ENCODE data around the gene GRAMD1B. TPM values are rescaled to one million over a fixed set of nuclear protein-coding genes. Genes with fewer than 3 reads are reported as not detected.

The GRAMD1B gene
- 10 to 100 TPM; 10.5 to 10.7 TPM for total RNA-seq
- 1 to 10 TPM in 2 of 3 donors, under 1 TPM in 1; 0.76 to 1.3 (median 1.2) TPM for polyA plus RNA-seq
- 2.4 to 6.6 (median 4.8) reads per million in 6 experiments for total RNA-seq

DNA sequence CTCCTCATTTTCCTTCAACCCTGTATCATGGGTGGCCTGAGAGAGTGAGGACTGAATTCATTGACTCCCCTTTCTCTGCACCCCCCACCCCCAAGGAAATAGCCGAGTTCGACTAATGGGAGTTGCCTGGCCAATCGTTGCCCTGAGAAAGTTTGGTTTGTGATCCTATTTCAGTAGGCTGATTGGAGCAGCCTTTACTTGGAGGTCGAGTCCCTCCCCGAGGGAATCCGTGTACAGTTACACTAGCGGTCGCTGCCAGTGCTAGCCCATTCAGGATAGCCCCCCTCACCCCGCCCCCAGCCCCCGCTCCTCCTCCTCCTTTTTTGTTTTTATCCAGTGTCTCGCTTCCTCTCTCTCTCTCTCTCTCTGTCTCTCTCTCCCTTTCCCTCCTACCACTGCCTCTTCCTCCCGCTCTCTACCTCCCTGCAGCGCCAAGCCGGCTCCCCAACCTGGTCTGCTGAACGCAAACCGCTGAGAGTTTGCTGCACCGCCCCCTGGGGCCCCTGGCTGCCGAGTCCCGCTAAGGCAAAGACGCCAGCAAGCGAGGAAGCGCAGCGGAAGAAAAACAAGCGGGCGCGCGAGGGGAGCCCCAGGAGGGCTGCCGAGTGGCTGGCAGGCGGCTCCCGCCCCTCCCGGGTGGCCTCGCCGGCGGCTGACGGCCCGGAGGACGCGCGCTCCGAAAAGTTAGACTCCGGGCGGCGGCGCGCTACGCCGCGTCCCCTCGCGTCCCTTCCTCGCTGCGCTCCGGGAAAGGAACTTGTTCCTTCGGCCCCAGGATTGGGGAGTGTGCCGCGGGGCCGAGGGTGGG is at the start of gene GRAMD1B:
GRAMD1B (plus strand) TSS at position 357 of the 808 bp plus-strand sequence. CDS start 524 bp downstream, outside the sequence.
- H3K27me3 Mint-ChIP-seq, result peaks cover 0 to 10% (median 5%) of the 10 kb centered on the region in 5 donors
- peak; percentile 44 to 87 (median 68) for DNase-seq
- H3K4me1 Mint-ChIP-seq, result peaks cover 13 to 26% (median 20%) of the 10 kb centered on the region in 4 donors
- POLR2A ChIA-PET, result interaction anchor here (1.4 to 1.5 kb wide), 2 partner anchors 10 to 27 kb away, joined by 3 read pairs; no protein-coding TSS in a partner anchor
- peak; percentile 87 to 92 for ATAC-seq
- H3K4me3 Mint-ChIP-seq, result peak within 1 kb of the TSS; percentile 84 to 99 (median 90)
- H3K9me3 Mint-ChIP-seq, result no peaks in the 10 kb centered on the region
- no peaks in the 10 kb centered on the region for H3K36me3 Mint-ChIP-seq
- H3K27ac Mint-ChIP-seq, result peak within 1 kb of the TSS; percentile 56 to 95 (median 86)

DNA sequence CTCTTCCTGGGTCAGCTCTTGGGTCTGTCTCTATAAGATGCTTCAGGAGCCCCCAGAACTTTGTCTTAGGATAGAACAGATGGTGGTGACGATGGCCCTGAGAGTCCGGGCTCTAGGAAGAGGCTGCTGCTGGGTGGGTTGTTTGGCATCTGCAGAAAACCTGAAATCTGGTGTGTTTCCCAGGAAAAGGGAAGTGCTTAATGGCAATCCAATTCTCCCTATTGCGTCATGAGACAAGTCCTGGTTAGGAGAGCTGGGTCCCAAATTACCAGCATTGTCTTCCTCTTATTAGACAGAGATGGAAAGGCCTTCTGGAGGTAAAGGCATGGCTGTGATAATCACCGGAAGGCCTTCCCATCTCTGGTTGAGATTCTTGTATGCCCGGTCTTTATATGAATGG is 48.9 kb upstream of the GRAMD1B start:
- ATAC-seq, result no peak
- Mint-ChIP-seq H3K27ac (peak overlapping the region in 1 of 10 donors; percentile 18), H3K4me3 (no peak overlapping the region), H3K27me3 (peaks cover 0 to 4% (median 0%) of the 10 kb centered on the region in 5 donors), H3K9me3 (no peaks in the 10 kb centered on the region), H3K4me1 (peaks cover 0 to 9% (median under 1%) of the 10 kb centered on the region in 4 donors), H3K36me3 (no peaks in the 10 kb centered on the region)
- POLR2A ChIA-PET, result no interaction called here
- DNase-seq, result no peak

DNA sequence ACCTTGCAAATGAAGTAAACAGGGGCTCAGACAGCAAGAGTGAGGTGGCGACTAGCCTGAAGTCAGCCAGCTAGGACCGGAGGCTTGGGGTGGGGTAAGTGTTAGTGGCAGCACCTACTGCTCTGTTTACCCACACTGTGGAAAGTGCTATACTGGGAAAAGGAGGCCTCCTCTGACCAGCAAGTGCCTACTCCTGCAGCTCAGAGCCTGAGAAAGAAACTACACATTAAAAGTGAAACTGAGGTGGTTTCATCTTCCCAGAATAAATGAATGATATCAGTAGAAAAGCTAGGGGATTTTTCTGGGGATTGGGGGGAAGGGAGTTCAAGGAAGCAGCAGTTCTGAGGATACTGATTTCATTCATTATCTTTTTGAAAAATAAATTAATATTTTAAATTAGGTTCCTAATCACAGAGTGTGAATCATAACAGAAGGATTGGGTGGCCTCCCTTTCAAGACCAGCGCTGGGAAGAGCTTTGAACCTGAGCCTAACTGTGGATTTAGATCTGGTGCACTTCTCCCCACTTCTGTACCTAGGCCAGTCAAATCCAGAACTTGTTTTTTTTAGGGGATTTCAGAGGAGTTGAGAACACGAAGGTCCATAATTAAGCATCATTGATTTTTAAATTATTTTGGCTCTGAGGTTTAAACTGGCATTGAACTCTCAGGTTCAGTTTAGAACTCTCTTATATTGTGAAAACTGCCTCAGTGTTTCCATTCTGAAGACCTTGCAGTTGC is 48.1 kb upstream of the GRAMD1B start:
- H3K27me3 Mint-ChIP-seq, result peaks cover 0 to 4% (median 0%) of the 10 kb centered on the region in 5 donors
- POLR2A ChIA-PET, result no interaction called here
- no peak overlapping the region for H3K4me3 Mint-ChIP-seq
- H3K4me1 Mint-ChIP-seq, result peaks cover 0 to 9% (median under 1%) of the 10 kb centered on the region in 4 donors
- DNase-seq (no peak), ATAC-seq (no peak)
- no peaks in the 10 kb centered on the region for H3K36me3 Mint-ChIP-seq
- no peak overlapping the region for H3K27ac Mint-ChIP-seq
- H3K9me3 Mint-ChIP-seq, result no peaks in the 10 kb centered on the region

DNA sequence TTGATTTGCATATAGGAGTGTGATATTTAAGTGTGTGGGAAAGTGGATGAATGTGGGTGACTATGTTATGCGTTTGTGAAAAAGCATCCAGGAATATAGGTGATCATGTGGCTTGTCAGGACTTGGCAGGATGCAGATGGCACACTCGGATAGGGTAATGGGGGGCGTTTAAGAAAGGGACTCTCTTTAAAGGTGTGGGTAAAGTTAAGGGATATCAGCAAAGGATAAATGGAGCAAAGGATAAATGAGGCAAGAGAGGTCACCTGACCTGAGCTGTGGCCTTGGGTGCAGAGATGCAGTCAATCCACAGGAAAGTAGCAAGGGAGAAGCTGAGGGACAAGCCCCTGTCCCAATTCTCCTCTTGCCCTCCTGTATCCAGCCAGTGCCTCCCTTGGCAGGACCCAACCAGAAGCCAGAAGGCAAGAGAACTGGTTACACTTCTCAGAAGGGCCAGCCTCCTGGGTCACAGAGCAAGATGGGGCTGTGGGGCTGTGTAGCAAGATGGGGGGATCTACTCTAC is 47.5 kb upstream of the GRAMD1B start:
- peaks cover 0 to 4% (median 0%) of the 10 kb centered on the region in 5 donors for H3K27me3 Mint-ChIP-seq
- no peak for ATAC-seq
- H3K4me3 Mint-ChIP-seq, result no peak overlapping the region
- DNase-seq, result no peak
- peaks cover 0 to 9% (median under 1%) of the 10 kb centered on the region in 4 donors for H3K4me1 Mint-ChIP-seq
- H3K36me3 Mint-ChIP-seq, result no peaks in the 10 kb centered on the region
- H3K27ac Mint-ChIP-seq, result no peak overlapping the region
- H3K9me3 Mint-ChIP-seq, result no peaks in the 10 kb centered on the region
- POLR2A ChIA-PET, result no interaction called here

DNA sequence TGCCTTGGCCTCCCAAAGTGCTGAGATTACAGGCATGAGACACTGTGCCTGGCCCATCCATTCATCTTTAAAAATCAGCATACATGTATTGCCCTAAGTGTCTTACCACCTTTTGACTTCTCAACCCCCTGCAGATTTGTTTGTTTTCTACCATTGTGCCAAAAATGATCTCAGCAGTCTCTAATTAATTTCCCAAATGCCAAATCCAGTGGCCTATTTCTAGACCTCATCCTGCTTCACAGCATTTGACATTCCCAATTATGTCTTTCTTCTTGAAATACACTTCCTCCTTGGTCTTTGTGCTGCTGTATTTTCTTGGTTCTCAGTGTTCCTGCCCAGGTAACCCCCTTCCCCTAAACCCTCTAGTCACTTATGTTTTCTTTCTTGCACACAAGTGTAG is 46.0 kb upstream of the GRAMD1B start:
- H3K36me3 Mint-ChIP-seq, result no peaks in the 10 kb centered on the region
- no peaks in the 10 kb centered on the region for H3K9me3 Mint-ChIP-seq
- H3K27ac Mint-ChIP-seq, result no peak overlapping the region
- DNase-seq, result no peak
- no peak for ATAC-seq
- no peak overlapping the region for H3K4me3 Mint-ChIP-seq
- H3K27me3 Mint-ChIP-seq, result peaks cover 0 to 4% (median 0%) of the 10 kb centered on the region in 5 donors
- POLR2A ChIA-PET, result no interaction called here
- H3K4me1 Mint-ChIP-seq, result peaks cover 0 to 9% (median under 1%) of the 10 kb centered on the region in 4 donors

DNA sequence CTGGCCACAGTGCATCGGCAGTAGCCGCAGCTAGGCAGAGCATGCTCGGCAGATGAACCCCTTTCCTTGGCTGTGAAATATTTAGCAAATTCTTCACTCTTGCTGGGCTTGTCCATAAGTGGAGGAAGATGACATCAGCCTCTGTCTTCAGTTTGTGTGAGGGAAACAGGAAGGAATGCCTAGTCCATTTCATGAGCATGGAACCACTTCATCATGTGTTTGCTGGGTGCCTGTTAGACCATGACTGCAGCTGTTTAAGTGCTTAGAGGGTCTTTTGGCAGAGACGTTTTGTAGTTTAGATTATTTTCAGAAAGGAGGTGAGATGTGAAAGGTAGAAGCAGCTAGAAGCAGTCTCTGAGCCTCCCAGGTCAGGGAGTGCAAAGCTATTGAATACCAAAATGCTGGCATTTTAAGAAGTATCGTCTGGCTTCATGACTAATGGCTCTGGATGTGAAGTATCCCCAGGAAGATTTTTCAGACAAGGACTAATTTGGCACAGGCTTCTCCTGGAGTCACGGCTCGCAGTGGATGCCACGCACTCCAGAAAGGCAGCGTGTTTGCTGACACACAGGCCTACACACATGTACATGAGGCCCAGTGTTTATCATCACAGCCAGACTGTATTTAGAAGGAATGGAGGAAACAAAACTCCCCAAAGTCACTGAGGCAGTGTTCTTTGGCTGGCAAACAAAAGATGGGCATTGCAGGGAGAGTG is 43.1 kb upstream of the GRAMD1B start:
- DNase-seq, result no peak
- no peak for ATAC-seq
- Mint-ChIP-seq H3K27me3 (peaks cover 0 to 11% (median 0%) of the 10 kb centered on the region in 5 donors), H3K36me3 (no peaks in the 10 kb centered on the region), H3K4me1 (peaks cover 0 to 6% (median under 1%) of the 10 kb centered on the region in 4 donors), H3K9me3 (no peaks in the 10 kb centered on the region), H3K27ac (no peak overlapping the region), H3K4me3 (no peak overlapping the region)
- POLR2A ChIA-PET, result no interaction called here

DNA sequence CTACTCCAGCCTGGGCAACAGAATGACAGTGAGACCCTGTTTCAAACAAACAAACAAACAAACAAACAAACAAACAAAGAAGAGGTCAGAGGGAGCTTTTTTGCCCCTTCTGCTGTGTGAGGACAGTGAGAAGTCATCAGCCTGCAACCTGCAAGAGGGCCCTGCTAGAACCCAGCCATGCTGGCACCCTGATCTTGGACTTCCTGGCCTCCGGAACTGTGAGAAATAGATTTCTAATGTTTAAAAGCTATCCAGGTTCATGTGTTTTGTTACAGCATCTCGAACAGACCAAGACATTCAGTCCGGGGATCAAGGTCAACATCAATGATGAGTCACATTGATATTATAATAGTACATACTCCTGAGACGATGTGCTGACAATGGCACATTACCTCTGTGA is 41.4 kb upstream of the GRAMD1B start:
- Mint-ChIP-seq H3K4me3 (no peak overlapping the region), H3K27me3 (peaks cover 0 to 8% (median 0%) of the 10 kb centered on the region in 5 donors), H3K36me3 (no peaks in the 10 kb centered on the region), H3K9me3 (no peaks in the 10 kb centered on the region), H3K27ac (no peak overlapping the region), H3K4me1 (no peaks in the 10 kb centered on the region)
- DNase-seq (no peak), ATAC-seq (no peak)
- POLR2A ChIA-PET, result no interaction called here

DNA sequence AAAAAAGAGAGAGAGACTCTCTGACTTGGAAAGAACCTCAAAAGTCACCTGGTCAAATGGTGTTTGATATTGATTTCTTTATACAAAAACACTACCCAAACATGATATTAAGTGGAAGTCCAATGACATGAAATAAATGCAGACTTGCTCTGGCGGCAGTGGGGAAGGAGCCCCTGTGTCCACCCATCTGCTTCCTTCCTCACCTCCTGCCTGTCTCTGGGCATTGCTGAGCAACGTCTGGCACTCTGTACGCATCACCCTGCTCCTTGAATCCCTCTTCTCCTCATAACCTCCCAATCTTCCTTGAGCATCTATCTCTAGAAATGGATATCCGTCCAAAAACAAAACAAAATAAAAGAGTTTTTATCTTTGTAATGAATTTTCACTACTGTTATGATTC is 39.9 kb upstream of the GRAMD1B start:
- DNase-seq (no peak), ATAC-seq (no peak)
- no peaks in the 10 kb centered on the region for H3K4me1 Mint-ChIP-seq
- H3K27ac Mint-ChIP-seq, result no peak overlapping the region
- no peaks in the 10 kb centered on the region for H3K9me3 Mint-ChIP-seq
- POLR2A ChIA-PET, result no interaction called here
- peaks cover 0 to 8% (median 0%) of the 10 kb centered on the region in 5 donors for H3K27me3 Mint-ChIP-seq
- H3K4me3 Mint-ChIP-seq, result no peak overlapping the region
- H3K36me3 Mint-ChIP-seq, result no peaks in the 10 kb centered on the region

DNA sequence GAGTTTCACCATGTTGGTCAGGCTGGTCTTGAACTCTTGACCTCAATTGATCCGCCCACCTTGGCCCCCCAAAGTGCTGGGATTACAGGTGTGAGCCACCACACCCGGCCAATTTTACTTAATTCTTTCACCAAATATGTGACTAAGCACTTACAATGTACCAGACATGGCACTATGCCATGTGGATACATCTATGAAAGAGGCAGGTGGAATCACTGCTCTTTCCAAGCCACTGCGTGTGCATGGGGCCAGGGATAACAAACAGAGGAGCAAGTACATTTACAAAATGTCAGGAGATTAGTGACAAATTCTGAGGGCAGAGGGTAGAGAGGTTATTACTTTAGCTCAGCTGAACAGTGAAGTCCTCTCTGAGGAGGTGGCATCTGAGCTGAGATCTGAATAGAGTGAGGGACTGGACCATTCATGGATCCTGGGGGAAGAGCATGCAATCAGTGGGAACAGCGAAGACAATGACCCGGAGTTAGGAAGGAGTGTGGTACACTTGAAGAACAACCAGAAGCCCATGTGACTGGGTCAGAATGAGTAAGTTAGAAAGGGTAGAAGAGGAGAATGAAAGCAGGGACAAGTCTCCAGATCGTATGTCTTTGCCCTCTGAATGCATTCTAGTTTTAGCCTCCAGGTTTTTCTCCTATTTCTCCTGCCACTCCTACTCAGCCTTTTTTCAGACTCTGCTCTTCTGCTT is 38.3 kb upstream of the GRAMD1B start:
- H3K27ac Mint-ChIP-seq, result no peak overlapping the region
- H3K27me3 Mint-ChIP-seq, result peaks cover 0 to 8% (median 0%) of the 10 kb centered on the region in 5 donors
- no peaks in the 10 kb centered on the region for H3K9me3 Mint-ChIP-seq
- DNase-seq (no peak), ATAC-seq (no peak)
- H3K36me3 Mint-ChIP-seq, result no peaks in the 10 kb centered on the region
- H3K4me3 Mint-ChIP-seq, result no peak overlapping the region
- POLR2A ChIA-PET, result interaction anchor here (0.6 kb wide), 1 partner anchor 380 kb away, joined by 4 read pairs; no protein-coding TSS in a partner anchor
- no peaks in the 10 kb centered on the region for H3K4me1 Mint-ChIP-seq

DNA sequence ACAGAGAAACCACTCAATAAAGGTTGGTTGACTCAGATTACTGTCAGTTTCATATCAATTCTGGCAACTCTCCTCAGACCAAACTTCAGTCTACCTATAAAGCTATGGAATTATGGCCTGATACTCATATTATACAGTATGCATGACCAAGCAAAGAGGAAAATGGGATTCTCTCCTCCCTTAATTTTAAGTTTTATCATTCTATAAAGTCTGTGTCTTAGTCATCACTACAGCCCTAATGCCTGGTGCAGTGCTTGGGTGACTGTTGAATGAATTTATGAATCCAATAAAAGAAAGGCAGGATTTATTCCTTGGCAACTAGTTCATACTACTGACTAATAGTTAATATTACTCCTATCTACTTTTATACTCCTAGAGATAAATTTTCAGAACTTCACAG is 37.6 kb upstream of the GRAMD1B start:
- Mint-ChIP-seq H3K36me3 (no peaks in the 10 kb centered on the region), H3K9me3 (no peaks in the 10 kb centered on the region), H3K27me3 (peaks cover 0 to 8% (median 0%) of the 10 kb centered on the region in 5 donors), H3K4me3 (no peak overlapping the region), H3K4me1 (no peaks in the 10 kb centered on the region), H3K27ac (no peak overlapping the region)
- no peak for DNase-seq
- POLR2A ChIA-PET, result no interaction called here
- ATAC-seq, result no peak

DNA sequence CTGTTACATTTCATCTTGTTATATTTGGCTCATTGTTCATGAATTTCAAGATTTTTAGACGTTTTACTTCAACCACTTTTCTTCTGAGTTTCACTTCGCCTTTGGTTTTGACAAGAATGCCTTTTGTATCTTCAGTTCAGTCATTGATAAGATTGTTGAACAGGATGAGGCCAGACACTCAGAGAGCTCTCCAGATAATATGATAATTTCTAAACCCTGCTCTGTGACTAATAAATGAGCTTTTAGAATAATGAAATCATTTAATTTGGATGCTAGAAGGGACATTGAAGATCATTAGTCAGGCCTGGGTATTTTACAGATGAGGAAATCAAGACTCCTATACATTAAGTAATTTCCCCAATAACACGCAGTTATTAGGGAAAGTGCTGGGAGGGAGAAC is 37.2 kb upstream of the GRAMD1B start:
- POLR2A ChIA-PET, result no interaction called here
- no peak overlapping the region for H3K27ac Mint-ChIP-seq

More for the DNA sequence above, 37.2 kb upstream of the GRAMD1B start:
- ATAC-seq (no peak), DNase-seq (no peak)
- Mint-ChIP-seq H3K4me3 (no peak overlapping the region), H3K4me1 (no peaks in the 10 kb centered on the region), H3K36me3 (no peaks in the 10 kb centered on the region), H3K9me3 (no peaks in the 10 kb centered on the region), H3K27me3 (peaks cover 0 to 8% (median 0%) of the 10 kb centered on the region in 5 donors)

All from naive thymus-derived CD8-positive, alpha-beta T cell (primary cell).